Lower leg skin (tissue), 3 donors: ENCODE data around the gene MRPL57.

Experiments used
- POLR2A ChIP-seq, 2 donors: fragments of 450-650 bp; IDR thresholded peaks; one replicate each; pipeline ENCODE4 v1.6.1; 2016 to 2017; ENCODE audit warnings: antibody characterized with exemption in 2 of 2, mild to moderate bottlenecking in 1 of 2, moderate library complexity in 1 of 2
- TF ChIP-seq, protein P1 (sequence below), 3 donors: fragments of 450-650 bp; IDR thresholded peaks; one replicate each; pipeline ENCODE4 v1.5.1; 2016; ENCODE audit warnings: antibody characterized with exemption in 3 of 3, mild to moderate bottlenecking in 3 of 3, moderate library complexity in 2 of 3

DNA sequence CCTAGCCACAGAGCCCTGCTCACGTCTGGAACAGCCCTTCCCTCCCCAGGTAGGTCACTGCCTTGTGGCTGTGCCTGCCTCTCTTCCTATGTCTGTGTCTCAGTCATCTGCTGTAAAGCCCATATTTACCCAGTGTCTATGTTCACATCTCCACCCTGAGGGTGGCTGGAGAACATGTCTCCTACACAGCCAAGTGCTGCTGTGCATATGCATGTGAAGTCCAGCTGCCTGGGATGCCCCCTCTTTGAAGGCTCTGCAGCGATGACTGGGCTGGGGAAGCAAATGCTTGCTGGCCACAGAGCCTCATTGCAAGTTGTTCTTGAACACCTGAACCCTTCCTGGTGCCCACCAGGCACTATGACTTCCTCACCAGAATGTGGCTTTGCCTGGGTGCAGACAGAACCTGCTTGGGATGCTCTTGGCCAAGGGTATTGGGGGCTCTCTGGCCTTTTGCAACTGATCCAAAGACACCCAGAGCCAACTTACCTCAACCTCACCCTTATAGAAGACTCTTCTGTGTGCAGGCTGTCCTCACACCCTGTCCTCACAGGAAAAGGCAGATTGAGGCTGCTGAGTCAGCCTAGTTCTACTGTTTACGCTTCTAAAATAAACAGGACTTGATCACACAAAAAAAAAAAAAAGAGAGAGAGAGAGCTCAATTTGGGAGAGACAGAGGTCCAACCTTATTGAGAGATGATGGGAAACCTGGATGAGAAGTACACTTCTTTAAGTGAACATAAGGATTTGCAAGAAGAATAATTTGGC lies 26.5 kb downstream of the MRPL57 start:
- TF ChIP-seq, protein P1, sequence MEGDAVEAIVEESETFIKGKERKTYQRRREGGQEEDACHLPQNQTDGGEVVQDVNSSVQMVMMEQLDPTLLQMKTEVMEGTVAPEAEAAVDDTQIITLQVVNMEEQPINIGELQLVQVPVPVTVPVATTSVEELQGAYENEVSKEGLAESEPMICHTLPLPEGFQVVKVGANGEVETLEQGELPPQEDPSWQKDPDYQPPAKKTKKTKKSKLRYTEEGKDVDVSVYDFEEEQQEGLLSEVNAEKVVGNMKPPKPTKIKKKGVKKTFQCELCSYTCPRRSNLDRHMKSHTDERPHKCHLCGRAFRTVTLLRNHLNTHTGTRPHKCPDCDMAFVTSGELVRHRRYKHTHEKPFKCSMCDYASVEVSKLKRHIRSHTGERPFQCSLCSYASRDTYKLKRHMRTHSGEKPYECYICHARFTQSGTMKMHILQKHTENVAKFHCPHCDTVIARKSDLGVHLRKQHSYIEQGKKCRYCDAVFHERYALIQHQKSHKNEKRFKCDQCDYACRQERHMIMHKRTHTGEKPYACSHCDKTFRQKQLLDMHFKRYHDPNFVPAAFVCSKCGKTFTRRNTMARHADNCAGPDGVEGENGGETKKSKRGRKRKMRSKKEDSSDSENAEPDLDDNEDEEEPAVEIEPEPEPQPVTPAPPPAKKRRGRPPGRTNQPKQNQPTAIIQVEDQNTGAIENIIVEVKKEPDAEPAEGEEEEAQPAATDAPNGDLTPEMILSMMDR (IDR thresholded peaks at IDR 0.05) = no peak
- TF ChIP-seq POLR2A (IDR thresholded peaks at IDR 0.05) = no peak
